ENCODE data around the gene ADAMTS14.

Gene ADAMTS14

GRCh38 chr10:70729763-70730357, 57.6 kb downstream of the ADAMTS14 start:
- no peak for DNase-seq (ENCODE audit: low read depth in 3 of 3)

- DNase-seq (ENCODE audit: low read depth in 3 of 3): no peak
Observed at GRCh38 chr10:70730955-70731354, 58.6 kb downstream of the ADAMTS14 start.

- no peak for DNase-seq (ENCODE audit: low read depth in 3 of 3)
Observed at GRCh38 chr10:70732569-70732968, 60.3 kb downstream of the ADAMTS14 start.

GRCh38 chr10:70733051-70733450, 60.7 kb downstream of the ADAMTS14 start:
- DNase-seq (ENCODE audit: low read depth in 3 of 3): no peak

GRCh38 chr10:70735161-70735560, 62.9 kb downstream of the ADAMTS14 start:
- DNase-seq (ENCODE audit: low read depth in 3 of 3): no peak

- no peak for DNase-seq (ENCODE audit: low read depth in 3 of 3)
Observed at GRCh38 chr10:70736525-70736924, 64.2 kb downstream of the ADAMTS14 start.

- no peak for DNase-seq (ENCODE audit: low read depth in 3 of 3)
Observed at GRCh38 chr10:70737250-70737649, 64.9 kb downstream of the ADAMTS14 start.

GRCh38 chr10:70738006-70738760, 65.9 kb downstream of the ADAMTS14 start:
- no peak for DNase-seq (ENCODE audit: low read depth in 3 of 3)

GRCh38 chr10:70738761-70739121, 66.4 kb downstream of the ADAMTS14 start:
- no peak for DNase-seq (ENCODE audit: low read depth in 3 of 3)

GRCh38 chr10:70740406-70741288, 68.3 kb downstream of the ADAMTS14 start:
- DNase-seq (ENCODE audit: low read depth in 3 of 3): no peak

- DNase-seq (ENCODE audit: low read depth in 3 of 3): no peak
Observed at GRCh38 chr10:70742537-70743429, 70.5 kb downstream of the ADAMTS14 start.

- DNase-seq (ENCODE audit: low read depth in 3 of 3): no peak
Observed at GRCh38 chr10:70743430-70743788, 71.1 kb downstream of the ADAMTS14 start.

- DNase-seq (ENCODE audit: low read depth in 3 of 3): no peak
Observed at GRCh38 chr10:70743879-70744278, 71.6 kb downstream of the ADAMTS14 start.

- DNase-seq (ENCODE audit: low read depth in 3 of 3): no peak
Observed at GRCh38 chr10:70744617-70745143, 72.4 kb downstream of the ADAMTS14 start.

GRCh38 chr10:70745555-70745954, 73.2 kb downstream of the ADAMTS14 start:
- no peak for DNase-seq (ENCODE audit: low read depth in 3 of 3)

- no peak for DNase-seq (ENCODE audit: low read depth in 3 of 3)
Observed at GRCh38 chr10:70747192-70747965, 75.1 kb downstream of the ADAMTS14 start.

GRCh38 chr10:70748305-70748704, 76.0 kb downstream of the ADAMTS14 start:
- DNase-seq (ENCODE audit: low read depth in 3 of 3): no peak

GRCh38 chr10:70748801-70749573, 76.7 kb downstream of the ADAMTS14 start:
- no peak for DNase-seq (ENCODE audit: low read depth in 3 of 3)

GRCh38 chr10:70749756-70750155, 77.5 kb downstream of the ADAMTS14 start:
- no peak for DNase-seq (ENCODE audit: low read depth in 3 of 3)
